Liver (tissue), 9 donors: ENCODE measurements around the gene CHRM4. TPM values are rescaled to one million over a fixed set of nuclear protein-coding genes. Genes with fewer than 3 reads are reported as not detected.

Experiments
- DNase-seq: peaks from one replicate; pipeline ENCODE4 v3.0.0-alpha.2; 2017; ENCODE audit warnings: low spot score
- H3K27ac ChIP-seq, 2 donors: one replicate each; pipeline ENCODE4 v1.7.0; 2013; ENCODE audit warnings: inconsistent platforms in 2 of 2, low read length in 2 of 2, control low read depth in 1 of 2, low read depth in 1 of 2, mild to moderate bottlenecking in 1 of 2
- H3K27me3 ChIP-seq, 4 donors: one replicate each; pipeline versions ENCODE4 v1.6.1 to v1.7.0; 2013; ENCODE audit warnings: low read length in 3 of 4, inconsistent platforms in 1 of 4, mild to moderate bottlenecking in 1 of 4, moderate library complexity in 1 of 4; ENCODE audit not compliant: control insufficient read depth in 4 of 4, insufficient read depth in 4 of 4
- H3K36me3 ChIP-seq, 4 donors: one replicate each; pipeline versions ENCODE4 v1.6.1 to v1.7.0; 2013; ENCODE audit warnings: low read length in 3 of 4, mild to moderate bottlenecking in 3 of 4, low read depth in 1 of 4, moderate library complexity in 1 of 4; ENCODE audit not compliant: control insufficient read depth in 4 of 4, insufficient read depth in 3 of 4
- H3K4me1 ChIP-seq, 4 donors: one replicate each; pipeline versions ENCODE4 v1.6.1 to v1.7.0; 2013; ENCODE audit warnings: low read length in 3 of 4, mild to moderate bottlenecking in 3 of 4, moderate library complexity in 1 of 4; ENCODE audit not compliant: control insufficient read depth in 4 of 4, insufficient read depth in 4 of 4
- H3K4me3 ChIP-seq, 3 donors: one replicate each; pipeline versions ENCODE4 v1.6.1 to v1.7.0; 2013; ENCODE audit warnings: low read length in 3 of 3, control low read depth in 1 of 3, low read depth in 1 of 3, mild to moderate bottlenecking in 1 of 3
- H3K9ac ChIP-seq, 2 donors: one replicate each; pipeline ENCODE4 v1.7.0; 2013; ENCODE audit warnings: low read length in 2 of 2, mild to moderate bottlenecking in 2 of 2, moderate library complexity in 2 of 2, control low read depth in 1 of 2, low read depth in 1 of 2
- H3K9me3 ChIP-seq, 4 donors: one replicate each; pipeline versions ENCODE4 v1.6.1 to v1.7.0; 2013; ENCODE audit warnings: low read length in 3 of 4; ENCODE audit not compliant: control insufficient read depth in 4 of 4
- ATF3 ChIP-seq: IDR thresholded peaks from 2 replicates; pipeline ENCODE4 v1.6.1; 2016; ENCODE audit warnings: antibody characterized with exemption
- EGR1 ChIP-seq, 2 donors: IDR thresholded peaks; 2 replicates each; pipeline ENCODE4 v1.6.1; 2016 to 2018; ENCODE audit warnings: antibody characterized with exemption in 2 of 2, low read depth in 2 of 2
- FOXA1 ChIP-seq: IDR thresholded peaks from 2 replicates; pipeline ENCODE4 v1.6.1; 2016; ENCODE audit warnings: antibody characterized with exemption
- FOXA2 ChIP-seq: IDR thresholded peaks from 2 replicates; pipeline ENCODE4 v1.6.1; 2016; ENCODE audit warnings: antibody characterized with exemption
- GABPA ChIP-seq, 2 donors: IDR thresholded peaks in 1 of 2; conservative IDR thresholded peaks in 1 of 2; 2 replicates each; pipeline ENCODE4 v1.6.1; 2016; ENCODE audit warnings: antibody characterized with exemption in 2 of 2, mild to moderate bottlenecking in 1 of 2, moderate library complexity in 1 of 2
- HNF4A ChIP-seq, 2 donors: conservative IDR thresholded peaks; 2 replicates each; pipeline ENCODE4 v1.6.1; 2016; ENCODE audit warnings: antibody characterized with exemption in 2 of 2, mild to moderate bottlenecking in 2 of 2
- HNF4G ChIP-seq: IDR thresholded peaks from 2 replicates; pipeline ENCODE4 v1.6.1; 2016; ENCODE audit warnings: antibody characterized with exemption
- JUND ChIP-seq, 2 donors: IDR thresholded peaks; 2 replicates each; pipeline ENCODE4 v1.6.1; 2016; ENCODE audit warnings: antibody characterized with exemption in 2 of 2
- MAX ChIP-seq: IDR thresholded peaks from 2 replicates; pipeline ENCODE4 v1.6.1; 2016; ENCODE audit warnings: antibody characterized with exemption
- NR2F2 ChIP-seq: IDR thresholded peaks from 2 replicates; pipeline ENCODE4 v1.6.1; 2016; ENCODE audit warnings: antibody characterized with exemption
- RAD21 ChIP-seq, 2 donors: IDR thresholded peaks; 2 replicates each; pipeline ENCODE4 v1.6.1; 2016; ENCODE audit warnings: antibody characterized with exemption in 2 of 2, mild to moderate bottlenecking in 2 of 2
- REST ChIP-seq: IDR thresholded peaks from 2 replicates; pipeline ENCODE4 v1.6.1; 2016; ENCODE audit warnings: antibody characterized with exemption, mild to moderate bottlenecking
- RXRA ChIP-seq, 2 donors: IDR thresholded peaks; 2 replicates each; pipeline ENCODE4 v1.6.1; 2017 to 2018; ENCODE audit warnings: antibody characterized with exemption in 2 of 2, mild to moderate bottlenecking in 1 of 2
- SP1 ChIP-seq: IDR thresholded peaks from 2 replicates; pipeline ENCODE4 v1.6.1; 2018; ENCODE audit warnings: antibody characterized with exemption, mild to moderate bottlenecking
- TAF1 ChIP-seq: conservative IDR thresholded peaks from 2 replicates; pipeline ENCODE4 v1.6.1; 2016; ENCODE audit warnings: antibody characterized with exemption, mild to moderate bottlenecking
- YY1 ChIP-seq: IDR thresholded peaks from 2 replicates; pipeline ENCODE4 v1.6.1; 2016; ENCODE audit warnings: antibody characterized with exemption, mild to moderate bottlenecking
- WGBS: extraction: QIAGEN DNeasy Blood & Tissue Kit; methylation state at CpG from one replicate; pipeline ENCODE4 v1.1.7; 2013; 5-methylcytosine and 5-hydroxymethylcytosine counted together
- polyA plus RNA-seq, 2 donors: library from polyadenylated mRNA; stranded (reverse) in 1 of 2; unstranded in 1 of 2; fragments of 200-250 nt in 1 of 2; fragments of >200 nt in 1 of 2; fragmentation: Nextera tagmentation in 1 of 2; extraction: Ambion mirVana in 1 of 2; gene quantifications; one replicate each; pipeline versions ENCODE4 v1.2.1 to v1.2.3, GENCODE V29; 2013 to 2015
- total RNA-seq, 2 donors: library from RNA; depleted of rRNA; stranded (reverse); fragments of >200 nt; gene quantifications; one replicate each; pipeline ENCODE4 v1.2.3, GENCODE V29; 2014
- TF ChIP-seq, protein P1 (sequence below): IDR thresholded peaks from 2 replicates; pipeline ENCODE4 v1.6.1; 2016; ENCODE audit warnings: antibody characterized with exemption
- TF ChIP-seq, protein P2 (sequence below): fragments of 150-350 bp; IDR thresholded peaks from 2 replicates; pipeline ENCODE4 v1.5.1; 2017; ENCODE audit warnings: improper control_type of control experiment, low read depth, low read length; ENCODE audit not compliant: missing input control
- donor health status: healthy.
- donor health status: healthy.
- donor health status: healthy.
- donor health status: healthy.
- donor health status: healthy.

CHRM4 gene
- total and polyA plus RNA-seq, 4 donors: 0.08 to 0.09 TPM; not detected in 2

DNA sequence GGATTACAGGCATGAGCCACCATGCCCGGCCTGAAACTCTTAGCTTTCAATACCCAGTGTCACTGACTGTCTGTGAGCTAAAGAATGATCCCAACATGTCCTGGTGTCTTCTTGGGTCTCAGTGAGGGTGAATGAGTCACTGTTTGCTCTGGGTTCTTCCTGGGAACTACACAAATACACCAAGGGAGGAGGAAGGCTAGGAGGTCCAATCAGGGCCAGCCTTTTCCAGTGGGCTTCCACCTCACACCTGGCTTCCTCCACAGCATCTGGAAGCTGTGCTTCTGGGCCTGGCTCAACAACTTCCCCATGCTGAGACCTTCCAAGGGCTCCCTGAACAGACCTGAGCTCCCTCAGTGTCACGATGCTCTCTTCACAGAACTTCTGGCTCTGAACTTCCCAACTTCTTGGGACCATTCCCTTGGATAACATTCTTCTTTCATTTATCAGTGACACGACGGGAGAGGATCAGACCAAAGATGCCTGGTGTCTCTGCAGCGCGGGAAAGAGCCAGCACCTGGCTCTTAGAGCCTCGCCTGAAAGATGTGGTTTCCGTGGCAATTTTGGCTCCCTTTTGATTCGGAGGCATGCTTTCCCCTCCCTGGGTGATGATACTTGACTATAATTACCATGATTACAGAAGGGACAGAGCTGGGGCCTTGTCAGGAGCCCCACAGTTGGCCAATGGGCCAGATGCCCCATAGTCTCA is 22.3 kb upstream of the CHRM4 start:
- Histone ChIP-seq H3K4me1 (no peaks in the 10 kb centered on the region), H3K9ac (no peak overlapping the region), H3K36me3 (peaks cover 5 to 39% (median 21%) of the 10 kb centered on the region in 4 donors), H3K27me3 (no peaks in the 10 kb centered on the region), H3K9me3 (no peaks in the 10 kb centered on the region), H3K4me3 (no peak overlapping the region), H3K27ac (no peak overlapping the region)
- no peak for DNase-seq
- 95% methylated on average over 9 of the region's 9 CpGs for WGBS
- TF ChIP-seq NR2F2 (no peak), TAF1 (no peak), FOXA1 (no peak), HNF4G (no peak), JUND (IDR thresholded peaks at IDR 0.05) (no peak), RAD21 (IDR thresholded peaks at IDR 0.05) (no peak), RXRA (IDR thresholded peaks at IDR 0.05) (no peak), REST (no peak), EGR1 (IDR thresholded peaks at IDR 0.05; ENCODE audit: low read depth in 2 of 2) (no peak), YY1 (no peak), SP1 (no peak), GABPA (IDR thresholded peaks at IDR 0.05 in 1 of 2, conservative IDR thresholded peaks at IDR 0.05 in 1 of 2) (no peak), MAX (no peak), ATF3 (no peak), FOXA2 (no peak), HNF4A (conservative IDR thresholded peaks at IDR 0.05) (no peak)
- TF ChIP-seq, protein P1, sequence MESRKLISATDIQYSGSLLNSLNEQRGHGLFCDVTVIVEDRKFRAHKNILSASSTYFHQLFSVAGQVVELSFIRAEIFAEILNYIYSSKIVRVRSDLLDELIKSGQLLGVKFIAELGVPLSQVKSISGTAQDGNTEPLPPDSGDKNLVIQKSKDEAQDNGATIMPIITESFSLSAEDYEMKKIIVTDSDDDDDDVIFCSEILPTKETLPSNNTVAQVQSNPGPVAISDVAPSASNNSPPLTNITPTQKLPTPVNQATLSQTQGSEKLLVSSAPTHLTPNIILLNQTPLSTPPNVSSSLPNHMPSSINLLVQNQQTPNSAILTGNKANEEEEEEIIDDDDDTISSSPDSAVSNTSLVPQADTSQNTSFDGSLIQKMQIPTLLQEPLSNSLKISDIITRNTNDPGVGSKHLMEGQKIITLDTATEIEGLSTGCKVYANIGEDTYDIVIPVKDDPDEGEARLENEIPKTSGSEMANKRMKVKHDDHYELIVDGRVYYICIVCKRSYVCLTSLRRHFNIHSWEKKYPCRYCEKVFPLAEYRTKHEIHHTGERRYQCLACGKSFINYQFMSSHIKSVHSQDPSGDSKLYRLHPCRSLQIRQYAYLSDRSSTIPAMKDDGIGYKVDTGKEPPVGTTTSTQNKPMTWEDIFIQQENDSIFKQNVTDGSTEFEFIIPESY: no peak
- TF ChIP-seq, protein P2, sequence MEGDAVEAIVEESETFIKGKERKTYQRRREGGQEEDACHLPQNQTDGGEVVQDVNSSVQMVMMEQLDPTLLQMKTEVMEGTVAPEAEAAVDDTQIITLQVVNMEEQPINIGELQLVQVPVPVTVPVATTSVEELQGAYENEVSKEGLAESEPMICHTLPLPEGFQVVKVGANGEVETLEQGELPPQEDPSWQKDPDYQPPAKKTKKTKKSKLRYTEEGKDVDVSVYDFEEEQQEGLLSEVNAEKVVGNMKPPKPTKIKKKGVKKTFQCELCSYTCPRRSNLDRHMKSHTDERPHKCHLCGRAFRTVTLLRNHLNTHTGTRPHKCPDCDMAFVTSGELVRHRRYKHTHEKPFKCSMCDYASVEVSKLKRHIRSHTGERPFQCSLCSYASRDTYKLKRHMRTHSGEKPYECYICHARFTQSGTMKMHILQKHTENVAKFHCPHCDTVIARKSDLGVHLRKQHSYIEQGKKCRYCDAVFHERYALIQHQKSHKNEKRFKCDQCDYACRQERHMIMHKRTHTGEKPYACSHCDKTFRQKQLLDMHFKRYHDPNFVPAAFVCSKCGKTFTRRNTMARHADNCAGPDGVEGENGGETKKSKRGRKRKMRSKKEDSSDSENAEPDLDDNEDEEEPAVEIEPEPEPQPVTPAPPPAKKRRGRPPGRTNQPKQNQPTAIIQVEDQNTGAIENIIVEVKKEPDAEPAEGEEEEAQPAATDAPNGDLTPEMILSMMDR: no peak
